GM21825 (cell line): ENCODE measurements around the gene ADAMTSL3.
A peak's percentile ranks its signal among the peaks of the same experiment; 100 is the strongest.
"Not testable (repeated sequence)": the region's sequence is repeated elsewhere in the genome, so short reads cannot be mapped to it uniquely, and the experiment has no call there.

Experiments used
- ATAC-seq: cut with Tn5 transposase; IDR thresholded peaks from one replicate; pipeline ENCODE4 v1.9.1; 2021; ENCODE audit warnings: mild to moderate bottlenecking, moderate library complexity; ENCODE audit not compliant: unreplicated experiment

The ADAMTSL3 gene

DNA sequence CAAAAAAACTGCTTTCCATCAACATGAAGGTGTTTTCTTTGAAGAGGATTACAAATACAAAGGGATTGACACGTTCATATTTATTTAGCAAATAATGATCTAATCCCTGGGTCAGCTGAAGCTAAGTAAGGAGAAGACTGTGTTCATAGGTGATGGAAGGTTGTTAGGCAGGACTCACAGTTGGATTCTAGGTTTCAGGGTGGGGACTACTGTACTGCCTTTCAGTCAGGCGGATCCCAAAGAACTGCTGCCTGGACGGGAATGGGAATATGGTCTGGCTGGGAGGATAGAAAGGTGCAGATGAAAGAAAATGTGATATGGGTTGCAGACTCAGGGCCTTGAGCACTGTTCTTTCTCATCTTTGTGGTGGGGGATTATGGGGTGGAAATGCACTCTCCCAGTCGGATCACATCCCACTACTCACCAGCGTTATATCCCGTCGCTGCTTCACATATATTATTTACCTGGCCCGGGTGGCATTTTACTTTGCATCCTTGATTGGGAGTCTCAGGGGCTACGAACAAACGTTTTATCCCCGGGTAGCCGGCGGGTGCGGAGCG is 425.5 kb downstream of the ADAMTSL3 start:
- not testable (repeated sequence) for ATAC-seq

DNA sequence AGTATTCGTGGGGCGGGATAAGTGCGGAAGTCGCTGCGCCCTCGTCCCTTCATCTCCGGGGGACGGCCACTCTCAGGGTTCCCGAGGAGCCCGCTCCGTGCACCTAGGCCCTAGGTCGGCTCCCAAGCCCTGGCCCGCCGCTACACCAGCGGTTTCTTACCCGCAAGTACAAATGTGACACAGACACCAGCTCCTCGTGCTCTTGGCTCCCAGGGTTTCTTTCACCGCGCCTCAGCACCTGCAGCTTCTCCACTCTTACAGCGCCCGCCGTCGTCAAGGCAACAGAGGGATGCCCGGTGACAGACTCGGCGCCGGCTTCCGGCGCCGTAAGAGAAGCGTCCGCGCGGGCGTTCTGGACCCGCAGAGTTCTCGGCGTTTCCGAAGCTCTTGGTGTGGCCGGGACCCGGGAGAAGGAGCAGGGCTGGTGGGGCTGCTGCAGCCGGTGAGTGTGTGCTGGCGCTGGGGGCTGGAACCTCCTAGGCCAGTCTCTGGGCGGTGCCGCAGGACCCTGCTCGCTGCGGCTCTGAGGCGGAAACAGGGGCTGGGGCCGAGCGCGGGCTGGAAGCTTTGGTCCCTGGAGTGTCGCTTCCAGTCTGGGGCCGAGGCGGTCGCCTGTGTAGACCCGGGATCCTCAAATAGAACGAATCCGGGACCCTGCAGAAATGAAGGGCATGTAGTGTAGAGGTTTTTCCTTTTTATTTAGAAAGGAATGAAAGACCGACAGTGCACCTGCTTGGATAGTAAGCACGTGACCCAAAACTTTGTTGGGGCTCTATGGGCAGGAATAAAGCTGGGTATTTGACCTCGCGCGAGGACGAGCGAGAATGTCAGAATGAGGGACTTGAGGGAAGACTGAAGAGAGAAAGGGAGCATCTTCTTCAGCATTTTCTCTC is 426.2 kb downstream of the ADAMTSL3 start:
- ATAC-seq, result peak; percentile 70

DNA sequence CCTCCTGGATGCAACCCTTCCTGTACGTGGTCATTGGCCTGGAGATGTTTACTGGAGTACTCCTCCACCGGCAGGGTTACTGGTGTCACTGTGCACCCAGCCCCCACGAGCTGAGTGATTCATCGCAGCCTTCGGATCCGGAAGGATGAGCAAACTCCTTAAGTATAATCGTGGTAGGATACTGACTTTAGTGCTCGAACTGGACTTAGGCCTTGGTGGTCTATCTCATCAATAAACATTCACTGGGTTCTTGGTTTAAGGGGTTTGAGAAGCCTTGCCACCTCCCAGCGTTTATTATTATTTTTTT is 426.8 kb downstream of the ADAMTSL3 start:
- ATAC-seq, result not testable (repeated sequence)

DNA sequence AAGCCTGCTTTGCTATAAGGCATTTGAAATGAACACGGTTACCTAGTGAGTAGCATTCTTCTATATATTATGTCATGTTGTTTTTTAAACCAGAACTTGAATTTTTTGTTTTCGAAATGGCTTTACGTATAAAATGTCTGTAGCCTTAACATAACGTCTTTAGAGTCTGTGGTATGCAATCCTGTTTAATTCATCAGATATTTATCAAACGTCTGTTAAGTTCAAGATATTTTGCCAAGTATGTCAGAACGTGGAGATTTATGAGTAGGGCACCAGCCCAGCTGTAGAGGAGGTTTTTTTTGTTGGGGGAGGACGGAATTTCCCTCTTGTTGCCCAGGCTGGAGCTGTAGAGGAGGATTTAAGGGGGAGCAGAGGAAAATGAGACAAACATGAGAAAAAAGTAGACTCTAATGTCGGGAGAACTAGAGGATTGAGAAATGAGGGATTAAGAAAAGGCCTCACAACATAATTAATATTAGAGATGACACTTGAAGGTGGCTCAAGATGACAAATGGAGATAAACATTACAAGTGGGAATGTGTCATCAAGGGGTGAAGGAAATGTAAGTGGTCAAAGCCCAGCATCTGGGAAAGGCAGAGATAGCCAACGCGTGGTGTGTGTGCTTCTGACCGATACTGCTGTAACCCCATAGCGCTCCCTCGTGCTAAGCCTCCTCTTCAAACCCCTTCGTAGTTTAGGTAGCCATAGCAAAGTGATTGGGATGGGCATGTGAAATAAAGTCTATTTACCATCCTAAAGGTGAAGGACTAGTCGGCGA is 427.7 kb downstream of the ADAMTSL3 start:
- no peak for ATAC-seq

DNA sequence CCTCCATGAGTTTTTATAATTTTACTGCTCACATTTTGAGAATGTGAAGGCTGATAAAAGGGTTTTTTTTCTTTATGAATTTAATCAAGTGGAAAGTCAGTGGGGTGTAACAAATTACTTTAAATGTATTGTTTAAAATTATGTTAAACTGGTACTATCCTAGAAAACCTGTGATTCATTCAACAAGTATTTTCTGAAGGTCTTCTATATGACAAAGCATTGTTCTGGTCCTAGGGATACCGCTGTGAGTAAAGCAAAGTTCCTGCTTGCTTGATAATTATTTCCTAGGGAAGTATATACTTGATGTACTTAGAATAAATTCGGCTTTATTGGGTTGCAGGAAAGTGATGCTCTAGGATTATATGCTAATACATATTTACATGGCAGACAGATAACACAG is 428.8 kb downstream of the ADAMTSL3 start:
- ATAC-seq, result no peak

DNA sequence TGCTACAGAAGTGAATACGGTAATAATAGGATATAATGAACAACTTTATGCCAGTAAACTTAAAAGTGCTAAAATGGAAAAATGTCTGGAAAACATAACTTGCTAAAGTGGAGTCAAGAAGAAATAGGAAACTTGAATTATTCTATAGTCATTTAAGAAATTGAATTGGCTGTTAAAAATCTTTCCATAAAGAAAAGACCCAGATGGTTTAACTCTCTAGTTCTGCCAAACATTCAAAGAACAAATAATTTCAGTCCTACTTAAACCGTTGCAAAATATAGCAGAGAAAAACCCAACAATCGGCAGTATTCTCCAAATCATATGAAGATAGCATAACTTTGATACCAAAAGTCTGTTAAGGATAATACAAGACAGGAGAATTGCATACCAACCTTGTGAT is 432.1 kb downstream of the ADAMTSL3 start:
- not testable (repeated sequence) for ATAC-seq
